ENCODE measurements around the gene SLC22A1.

DNA sequence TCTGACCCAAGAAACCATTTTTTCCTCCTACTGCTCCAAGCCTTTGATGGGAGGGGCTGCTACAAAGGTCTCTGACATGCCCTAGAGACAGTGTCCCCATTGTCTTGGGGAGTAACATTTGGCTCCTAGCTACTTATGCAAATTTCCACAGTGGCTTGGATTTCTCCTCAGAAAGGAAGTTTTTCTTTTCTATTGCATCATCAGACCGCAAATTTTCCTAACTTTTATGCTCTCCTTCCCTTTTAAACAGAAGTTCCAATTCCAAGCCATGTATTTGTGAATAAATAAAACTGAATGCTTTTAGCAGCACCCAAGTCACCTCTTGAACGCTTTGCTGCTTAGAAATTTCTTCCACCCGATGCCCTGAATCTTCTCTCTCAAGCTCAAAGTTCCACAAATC, 86.0 kb downstream of the SLC22A1 start:
- TF ChIP-seq POLR2A (IDR thresholded peaks at IDR 0.05), result no peak
- TF ChIP-seq CTCF (IDR thresholded peaks at IDR 0.05), result no peak
